SH-SY5Y (cell line): ENCODE results near the gene CPED1.
A peak's percentile ranks its signal among the peaks of the same experiment; 100 is the strongest.

ENCODE experiments used
- GATA2 ChIP-seq: IDR thresholded peaks from 2 replicates; pipeline ENCODE4 v1.6.1; 2011; ENCODE audit warnings: mild to moderate bottlenecking, low read depth, low read length
- GATA3 ChIP-seq: IDR thresholded peaks from 2 replicates; pipeline ENCODE4 v1.6.1; 2011; ENCODE audit warnings: low read depth, mild to moderate bottlenecking, low read length, moderate library complexity

Gene CPED1

GRCh38 chr7:120959929-120960484 lies 28.5 kb upstream of the CPED1 start:
- TF ChIP-seq GATA2 (no peak), GATA3 (no peak)

GRCh38 chr7:120960714-120961113 lies 27.8 kb upstream of the CPED1 start:
- TF ChIP-seq GATA3 (no peak), GATA2 (no peak)

- no peak for TF ChIP-seq GATA2
- TF ChIP-seq GATA3: no peak
Measured at GRCh38 chr7:120961638-120962173, 26.8 kb upstream of the CPED1 start.

- no peak for TF ChIP-seq GATA3
- TF ChIP-seq GATA2: no peak
Measured at GRCh38 chr7:120964088-120964487, 24.4 kb upstream of the CPED1 start.

GRCh38 chr7:120966961-120967360 lies 21.6 kb upstream of the CPED1 start:
- TF ChIP-seq GATA3 (no peak), GATA2 (no peak)

GRCh38 chr7:120973849-120974248 lies 14.7 kb upstream of the CPED1 start:
- TF ChIP-seq GATA2: no peak
- no peak for TF ChIP-seq GATA3

GRCh38 chr7:120979765-120980499 lies 8.6 kb upstream of the CPED1 start:
- TF ChIP-seq GATA3 (no peak), GATA2 (no peak)

- no peak for TF ChIP-seq GATA2
- TF ChIP-seq GATA3: no peak
Measured at GRCh38 chr7:120981117-120981516, 7.4 kb upstream of the CPED1 start.

- no peak for TF ChIP-seq GATA3
- TF ChIP-seq GATA2: no peak
Measured at GRCh38 chr7:120981888-120982615, 6.5 kb upstream of the CPED1 start.

GRCh38 chr7:120984406-120984805 lies 4.1 kb upstream of the CPED1 start:
- no peak for TF ChIP-seq GATA2
- TF ChIP-seq GATA3: no peak

GRCh38 chr7:120985130-120985758 lies 3.3 kb upstream of the CPED1 start:
- TF ChIP-seq GATA3 (peak; percentile 90), GATA2 (peak; percentile 92)

- TF ChIP-seq GATA2 (no peak), GATA3 (no peak)
Measured at GRCh38 chr7:120985839-120986238, 2.7 kb upstream of the CPED1 start.

GRCh38 chr7:120986650-120987049 lies 1.9 kb upstream of the CPED1 start:
- TF ChIP-seq GATA2: no peak
- no peak for TF ChIP-seq GATA3

- no peak for TF ChIP-seq GATA2
- no peak for TF ChIP-seq GATA3
Measured at GRCh38 chr7:120987280-120987679, 1.2 kb upstream of the CPED1 start.
